Measurements from ENCODE around the gene ARHGDIB.
A peak's percentile ranks its signal among the peaks of the same experiment; 100 is the strongest.

The ARHGDIB gene

GRCh38 chr12:14956024-14956891, 5.1 kb downstream of the ARHGDIB start:
- Histone ChIP-seq H3K4me1 (ENCODE audit: insufficient read depth, low read length) (peaks cover 6% of the 10 kb centered on the region), H3K36me3 (ENCODE audit: insufficient read depth, low read length) (no peaks in the 10 kb centered on the region), H3K9ac (ENCODE audit: low read depth, low read length) (no peak overlapping the region), H3K27me3 (ENCODE audit: insufficient read depth, low read length) (no peaks in the 10 kb centered on the region), H3K27ac (ENCODE audit: low read depth, low read length) (no peak overlapping the region), H3K4me3 (ENCODE audit: low read length) (no peak overlapping the region), H3K9me3 (ENCODE audit: insufficient read depth, low read depth, low read length) (no peaks in the 10 kb centered on the region)
- WGBS, result 91% methylated on average over 9 of the region's 9 CpGs

DNA sequence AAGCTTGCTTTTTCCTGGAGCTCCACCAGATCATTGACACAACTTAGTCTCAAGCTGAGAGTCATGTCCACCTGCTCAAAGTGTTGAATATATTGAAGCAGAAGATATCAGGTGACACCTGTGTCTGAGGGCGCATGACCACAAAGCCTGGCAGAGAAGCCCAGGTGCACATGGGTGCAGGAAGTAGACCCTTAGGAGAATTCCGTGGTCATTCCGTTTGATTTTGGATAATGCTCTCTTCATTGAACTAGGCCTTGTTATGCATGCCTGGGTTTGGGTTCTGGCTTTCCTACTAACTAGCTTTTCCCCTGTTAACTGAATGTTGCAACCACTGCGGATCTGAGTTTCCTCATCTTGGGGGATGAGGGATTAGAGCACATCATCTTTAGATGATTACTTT, 7.1 kb downstream of the ARHGDIB start:
- Histone ChIP-seq H3K4me1 (ENCODE audit: insufficient read depth, low read length) (no peaks in the 10 kb centered on the region; the same call in none of the 2 replicates), H3K27ac (ENCODE audit: low read depth, low read length) (no peak overlapping the region), H3K9ac (ENCODE audit: low read depth, low read length) (no peak overlapping the region), H3K4me3 (ENCODE audit: low read length) (no peak overlapping the region), H3K9me3 (ENCODE audit: insufficient read depth, low read depth, low read length) (no peaks in the 10 kb centered on the region), H3K36me3 (ENCODE audit: insufficient read depth, low read length) (no peaks in the 10 kb centered on the region), H3K27me3 (ENCODE audit: insufficient read depth, low read length) (no peaks in the 10 kb centered on the region)
- 93% methylated on average over 4 of the region's 4 CpGs for WGBS

DNA sequence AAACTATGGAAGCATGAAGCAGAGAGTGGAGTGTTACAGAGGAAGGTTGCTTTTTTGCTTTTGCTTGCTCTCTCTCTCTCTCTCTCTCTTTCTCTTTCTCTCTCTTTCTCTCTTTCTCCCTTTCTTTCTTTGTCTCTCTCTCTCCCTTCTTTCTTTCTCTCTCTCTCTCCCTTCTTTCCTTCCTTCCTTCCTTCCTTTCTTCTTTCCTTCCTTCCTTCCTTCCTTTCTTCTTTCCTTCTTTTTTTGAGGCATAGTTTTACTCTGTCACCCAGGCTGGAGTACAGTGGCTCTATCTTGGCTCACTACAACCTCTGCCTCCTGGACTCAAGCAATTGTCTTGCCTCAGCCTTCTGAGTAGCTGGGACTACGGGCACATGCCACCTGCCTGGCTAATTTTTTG, 7.6 kb downstream of the ARHGDIB start:
- Histone ChIP-seq H3K27ac (ENCODE audit: low read depth, low read length) (no peak overlapping the region), H3K9me3 (ENCODE audit: insufficient read depth, low read depth, low read length) (no peaks in the 10 kb centered on the region), H3K36me3 (ENCODE audit: insufficient read depth, low read length) (no peaks in the 10 kb centered on the region), H3K4me1 (ENCODE audit: insufficient read depth, low read length) (peaks cover 4% of the 10 kb centered on the region), H3K9ac (ENCODE audit: low read depth, low read length) (no peak overlapping the region), H3K27me3 (ENCODE audit: insufficient read depth, low read length) (no peaks in the 10 kb centered on the region), H3K4me3 (ENCODE audit: low read length) (no peak overlapping the region)
- WGBS, result 79% methylated on average over 1 of the region's 1 CpG

GRCh38 chr12:14952299-14952921, 9.0 kb downstream of the ARHGDIB start:
- 93% methylated on average over 6 of the region's 7 CpGs for WGBS
- Histone ChIP-seq H3K36me3 (ENCODE audit: insufficient read depth, low read length) (no peaks in the 10 kb centered on the region), H3K4me3 (ENCODE audit: low read length) (no peak overlapping the region), H3K27ac (ENCODE audit: low read depth, low read length) (no peak overlapping the region), H3K27me3 (ENCODE audit: insufficient read depth, low read length) (no peaks in the 10 kb centered on the region), H3K9ac (ENCODE audit: low read depth, low read length) (no peak overlapping the region), H3K9me3 (ENCODE audit: insufficient read depth, low read depth, low read length) (no peaks in the 10 kb centered on the region), H3K4me1 (ENCODE audit: insufficient read depth, low read length) (peaks cover 10% of the 10 kb centered on the region)

DNA sequence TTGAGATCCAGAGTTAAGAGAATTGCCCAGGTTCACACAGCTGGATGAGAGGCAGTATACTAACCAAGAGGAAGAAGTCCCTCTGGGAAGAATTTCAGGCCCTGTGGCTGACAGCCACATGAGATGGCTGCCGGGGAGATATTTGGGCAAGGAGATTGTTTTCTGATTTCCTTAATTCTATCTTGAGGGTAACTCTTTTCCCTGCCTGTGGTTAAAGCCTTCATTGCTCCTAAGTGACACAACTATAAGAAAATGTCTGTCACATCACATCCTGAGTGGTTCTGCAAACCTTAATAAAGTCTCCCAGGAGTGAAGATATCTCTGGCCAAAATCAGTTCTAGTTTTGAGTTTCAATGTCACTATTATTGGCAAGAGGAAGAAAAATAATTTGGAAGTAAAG, 9.6 kb downstream of the ARHGDIB start:
- Histone ChIP-seq H3K36me3 (ENCODE audit: insufficient read depth, low read length) (no peaks in the 10 kb centered on the region), H3K9me3 (ENCODE audit: insufficient read depth, low read depth, low read length) (no peaks in the 10 kb centered on the region), H3K4me3 (ENCODE audit: low read length) (no peak overlapping the region), H3K4me1 (ENCODE audit: insufficient read depth, low read length) (peaks cover 10% of the 10 kb centered on the region), H3K27ac (ENCODE audit: low read depth, low read length) (no peak overlapping the region), H3K9ac (ENCODE audit: low read depth, low read length) (no peak overlapping the region), H3K27me3 (ENCODE audit: insufficient read depth, low read length) (no peaks in the 10 kb centered on the region)
- WGBS, result 86% methylated on average over 1 of the region's 1 CpG

- no peaks in the 10 kb centered on the region for H3K36me3 ChIP-seq (ENCODE audit: insufficient read depth, low read length)
- 83% methylated on average over 6 of the region's 6 CpGs for WGBS
- no peak overlapping the region for H3K9ac ChIP-seq (ENCODE audit: low read depth, low read length)
- peaks cover 10% of the 10 kb centered on the region for H3K4me1 ChIP-seq (ENCODE audit: insufficient read depth, low read length)
- H3K4me3 ChIP-seq (ENCODE audit: low read length), result no peak overlapping the region
- H3K9me3 ChIP-seq (ENCODE audit: insufficient read depth, low read depth, low read length), result no peaks in the 10 kb centered on the region
- no peaks in the 10 kb centered on the region for H3K27me3 ChIP-seq (ENCODE audit: insufficient read depth, low read length)
- H3K27ac ChIP-seq (ENCODE audit: low read depth, low read length), result no peak overlapping the region; the same call in 1 of the 2 replicates
These were observed 10.2 kb downstream of the ARHGDIB start for GRCh38 chr12:14950982-14951746.

GRCh38 chr12:14950421-14950820, 11.0 kb downstream of the ARHGDIB start:
- Histone ChIP-seq H3K9me3 (ENCODE audit: insufficient read depth, low read depth, low read length) (no peaks in the 10 kb centered on the region), H3K27ac (ENCODE audit: low read depth, low read length) (no peak overlapping the region), H3K4me1 (ENCODE audit: insufficient read depth, low read length) (peaks cover 10% of the 10 kb centered on the region; the same call in 1 of the 2 replicates), H3K27me3 (ENCODE audit: insufficient read depth, low read length) (no peaks in the 10 kb centered on the region), H3K36me3 (ENCODE audit: insufficient read depth, low read length) (no peaks in the 10 kb centered on the region), H3K4me3 (ENCODE audit: low read length) (no peak overlapping the region), H3K9ac (ENCODE audit: low read depth, low read length) (no peak overlapping the region)
- WGBS, result 95% methylated on average over 4 of the region's 4 CpGs

DNA sequence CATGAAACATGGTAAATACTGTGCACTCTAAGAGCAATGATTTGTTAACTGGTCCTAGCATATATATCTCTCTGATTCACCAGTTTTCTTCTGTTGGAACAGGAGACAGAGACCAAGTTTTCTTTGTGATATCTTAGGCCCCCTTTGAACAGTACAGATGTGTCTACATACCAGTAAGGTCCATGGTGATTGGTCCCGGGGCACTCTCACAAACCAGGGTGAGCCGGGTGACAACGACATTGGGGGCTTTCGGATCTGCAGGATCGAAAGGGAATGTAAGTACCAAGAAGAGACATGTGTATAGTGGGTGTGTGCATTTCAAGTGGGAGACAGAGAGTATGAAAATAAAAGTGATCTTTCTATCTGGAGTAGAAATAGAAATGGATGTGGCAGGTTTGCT, 11.8 kb downstream of the ARHGDIB start:
- Histone ChIP-seq H3K9me3 (ENCODE audit: insufficient read depth, low read depth, low read length) (no peaks in the 10 kb centered on the region), H3K27me3 (ENCODE audit: insufficient read depth, low read length) (no peaks in the 10 kb centered on the region), H3K27ac (ENCODE audit: low read depth, low read length) (no peak overlapping the region), H3K36me3 (ENCODE audit: insufficient read depth, low read length) (no peaks in the 10 kb centered on the region), H3K4me1 (ENCODE audit: insufficient read depth, low read length) (peaks cover 10% of the 10 kb centered on the region; the same call in 1 of the 2 replicates), H3K9ac (ENCODE audit: low read depth, low read length) (no peak overlapping the region), H3K4me3 (ENCODE audit: low read length) (no peak overlapping the region)
- 96% methylated on average over 5 of the region's 5 CpGs for WGBS

GRCh38 chr12:14948672-14949071, 12.7 kb downstream of the ARHGDIB start:
- no peaks in the 10 kb centered on the region for H3K36me3 ChIP-seq (ENCODE audit: insufficient read depth, low read length)
- no peaks in the 10 kb centered on the region for H3K27me3 ChIP-seq (ENCODE audit: insufficient read depth, low read length)
- H3K4me1 ChIP-seq (ENCODE audit: insufficient read depth, low read length), result peaks cover 10% of the 10 kb centered on the region; the same call in 1 of the 2 replicates
- H3K27ac ChIP-seq (ENCODE audit: low read depth, low read length), result peak overlapping the region; percentile 53
- 81% methylated on average over 3 of the region's 3 CpGs for WGBS
- H3K4me3 ChIP-seq (ENCODE audit: low read length), result no peak overlapping the region
- H3K9me3 ChIP-seq (ENCODE audit: insufficient read depth, low read depth, low read length), result no peaks in the 10 kb centered on the region
- H3K9ac ChIP-seq (ENCODE audit: low read depth, low read length), result peak overlapping the region; percentile 51

DNA sequence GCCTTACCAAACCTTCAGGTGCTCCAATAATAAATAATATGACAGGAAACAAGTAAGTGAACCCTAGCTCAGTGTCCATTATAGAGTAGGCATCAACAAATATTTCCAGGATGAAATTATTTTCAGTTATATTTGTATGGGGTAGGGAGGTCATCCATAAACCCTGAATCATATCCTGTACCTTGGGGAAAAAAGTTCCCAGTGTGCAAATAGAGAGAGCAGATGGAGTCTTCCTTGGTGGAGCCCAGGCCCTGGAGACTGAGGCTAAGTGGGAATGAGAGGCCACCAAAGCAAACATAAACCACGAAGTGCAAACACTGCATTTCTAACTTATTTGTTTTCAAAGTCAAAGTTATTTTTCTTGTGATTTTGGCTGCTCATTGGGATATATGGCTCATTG, 14.5 kb downstream of the ARHGDIB start:
- H3K27ac ChIP-seq (ENCODE audit: low read depth, low read length), result no peak overlapping the region
- no peaks in the 10 kb centered on the region for H3K36me3 ChIP-seq (ENCODE audit: insufficient read depth, low read length)
- peaks cover 10% of the 10 kb centered on the region; the same call in 1 of the 2 replicates for H3K4me1 ChIP-seq (ENCODE audit: insufficient read depth, low read length)

GRCh38 chr12:14946162-14946561, 15.2 kb downstream of the ARHGDIB start:
- no peaks in the 10 kb centered on the region for H3K9me3 ChIP-seq (ENCODE audit: insufficient read depth, low read depth, low read length)
- peaks cover 10% of the 10 kb centered on the region; the same call in 1 of the 2 replicates for H3K4me1 ChIP-seq (ENCODE audit: insufficient read depth, low read length)
- 87% methylated on average over 2 of the region's 2 CpGs for WGBS
- H3K27me3 ChIP-seq (ENCODE audit: insufficient read depth, low read length), result no peaks in the 10 kb centered on the region
- H3K36me3 ChIP-seq (ENCODE audit: insufficient read depth, low read length), result no peaks in the 10 kb centered on the region
- H3K4me3 ChIP-seq (ENCODE audit: low read length), result no peak overlapping the region
- no peak overlapping the region for H3K27ac ChIP-seq (ENCODE audit: low read depth, low read length)
- no peak overlapping the region for H3K9ac ChIP-seq (ENCODE audit: low read depth, low read length)

More for the DNA sequence above, 14.5 kb downstream of the ARHGDIB start:
- H3K27me3 ChIP-seq (ENCODE audit: insufficient read depth, low read length), result no peaks in the 10 kb centered on the region
- WGBS, result 83% methylated on average over 1 of the region's 1 CpG
- no peaks in the 10 kb centered on the region for H3K9me3 ChIP-seq (ENCODE audit: insufficient read depth, low read depth, low read length)
- no peak overlapping the region for H3K4me3 ChIP-seq (ENCODE audit: low read length)
- H3K9ac ChIP-seq (ENCODE audit: low read depth, low read length), result no peak overlapping the region
